Inferior parietal cortex (tissue), 1 donor: ENCODE results near the gene RGS3.
"Not testable (repeated sequence)": the region's sequence is repeated elsewhere in the genome, so short reads cannot be mapped to it uniquely, and the experiment has no call there.

Experiments
- DNase-seq: peaks from one replicate; pipeline ENCODE4 v3.0.0-alpha.2; 2016; ENCODE audit errors: extremely low spot score

Gene RGS3

GRCh38 chr9:113463418-113464285 lies at the start of gene RGS3:
RGS3 (plus strand) TSS chr9:113463727; CDS start chr9:113463803, 76 bp downstream.
- DNase-seq, result no peak

GRCh38 chr9:113416149-113416721 lies 47.3 kb upstream of the RGS3 start:
- DNase-seq, result no peak

- DNase-seq, result no peak
Observed at GRCh38 chr9:113417370-113417769, 46.2 kb upstream of the RGS3 start.

- no peak for DNase-seq
Observed at GRCh38 chr9:113421726-113422125, 41.8 kb upstream of the RGS3 start.

- no peak for DNase-seq
Observed at GRCh38 chr9:113425072-113425471, 38.5 kb upstream of the RGS3 start.

GRCh38 chr9:113426701-113427100 lies 36.8 kb upstream of the RGS3 start:
- no peak for DNase-seq

- DNase-seq, result no peak
Observed at GRCh38 chr9:113427629-113428028, 35.9 kb upstream of the RGS3 start.

GRCh38 chr9:113428062-113428615 lies 35.4 kb upstream of the RGS3 start:
- DNase-seq, result no peak

- no peak for DNase-seq
Observed at GRCh38 chr9:113431191-113431590, 32.3 kb upstream of the RGS3 start.

- no peak for DNase-seq
Observed at GRCh38 chr9:113436728-113437515, 26.6 kb upstream of the RGS3 start.

GRCh38 chr9:113437716-113438115 lies 25.8 kb upstream of the RGS3 start:
- DNase-seq, result not testable (repeated sequence)

GRCh38 chr9:113444736-113445135 lies 18.8 kb upstream of the RGS3 start:
- DNase-seq, result no peak

GRCh38 chr9:113446323-113446740 lies 17.2 kb upstream of the RGS3 start:
- peak; percentile 90 for DNase-seq

GRCh38 chr9:113449376-113449775 lies 14.2 kb upstream of the RGS3 start:
- DNase-seq, result no peak

GRCh38 chr9:113452113-113452605 lies 11.4 kb upstream of the RGS3 start:
- no peak for DNase-seq

- peak; percentile 41 for DNase-seq
Observed at GRCh38 chr9:113454914-113455761, 8.4 kb upstream of the RGS3 start.

- DNase-seq, result no peak
Observed at GRCh38 chr9:113456235-113456634, 7.3 kb upstream of the RGS3 start.

- DNase-seq, result no peak
Observed at GRCh38 chr9:113461285-113461684, 2.2 kb upstream of the RGS3 start.

GRCh38 chr9:113461943-113462342 lies 1.6 kb upstream of the RGS3 start:
- no peak for DNase-seq

- DNase-seq, result no peak
Observed at GRCh38 chr9:113462781-113463286, 693 bp upstream of the RGS3 start.

- DNase-seq, result no peak
Observed at GRCh38 chr9:113464286-113464660, 746 bp downstream of the RGS3 start.
